SK-N-SH (cell line): Measurements from ENCODE around the gene PSMD1.

Source experiments
- POLR2AphosphoS5 ChIP-seq: IDR thresholded peaks from 2 replicates; pipeline ENCODE4 v1.6.1; 2012; ENCODE audit warnings: low read depth, low read length
- SIN3A ChIP-seq: IDR thresholded peaks from 2 replicates; pipeline ENCODE4 v1.6.1; 2012; ENCODE audit warnings: low read depth, mild to moderate bottlenecking, low read length, moderate library complexity, borderline replicate concordance
- TAF1 ChIP-seq: IDR thresholded peaks from 2 replicates; pipeline ENCODE4 v1.6.1; 2012; ENCODE audit warnings: low read depth, mild to moderate bottlenecking, low read length, moderate library complexity, borderline replicate concordance
- TF ChIP-seq, protein P1 (sequence below): fragments of 200-600 bp; sonication (generic); IDR thresholded peaks from 2 replicates; pipeline ENCODE4 v1.6.1; 2017; ENCODE audit warnings: antibody characterized with exemption, mild to moderate bottlenecking, moderate library complexity

DNA sequence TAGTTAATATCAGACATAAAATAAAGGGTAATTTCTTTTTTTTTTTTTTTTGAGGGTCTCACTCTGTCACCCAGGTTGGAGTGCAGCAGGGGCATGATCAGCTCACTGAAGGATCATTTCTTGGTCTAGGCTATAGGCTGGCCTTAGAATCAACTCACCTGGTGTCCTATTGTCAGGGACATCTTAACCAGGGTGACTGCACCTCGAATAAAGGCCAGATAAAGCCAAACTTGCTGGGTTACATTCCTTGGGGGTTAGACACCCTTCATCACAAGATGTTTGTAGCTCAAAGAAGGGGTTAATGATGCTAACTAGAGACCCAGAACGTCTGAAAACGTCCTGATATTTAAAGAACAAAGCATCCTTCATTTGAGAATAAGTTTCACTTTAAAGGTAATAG lies 42.8 kb upstream of the PSMD1 start:
- TF ChIP-seq, protein P1, sequence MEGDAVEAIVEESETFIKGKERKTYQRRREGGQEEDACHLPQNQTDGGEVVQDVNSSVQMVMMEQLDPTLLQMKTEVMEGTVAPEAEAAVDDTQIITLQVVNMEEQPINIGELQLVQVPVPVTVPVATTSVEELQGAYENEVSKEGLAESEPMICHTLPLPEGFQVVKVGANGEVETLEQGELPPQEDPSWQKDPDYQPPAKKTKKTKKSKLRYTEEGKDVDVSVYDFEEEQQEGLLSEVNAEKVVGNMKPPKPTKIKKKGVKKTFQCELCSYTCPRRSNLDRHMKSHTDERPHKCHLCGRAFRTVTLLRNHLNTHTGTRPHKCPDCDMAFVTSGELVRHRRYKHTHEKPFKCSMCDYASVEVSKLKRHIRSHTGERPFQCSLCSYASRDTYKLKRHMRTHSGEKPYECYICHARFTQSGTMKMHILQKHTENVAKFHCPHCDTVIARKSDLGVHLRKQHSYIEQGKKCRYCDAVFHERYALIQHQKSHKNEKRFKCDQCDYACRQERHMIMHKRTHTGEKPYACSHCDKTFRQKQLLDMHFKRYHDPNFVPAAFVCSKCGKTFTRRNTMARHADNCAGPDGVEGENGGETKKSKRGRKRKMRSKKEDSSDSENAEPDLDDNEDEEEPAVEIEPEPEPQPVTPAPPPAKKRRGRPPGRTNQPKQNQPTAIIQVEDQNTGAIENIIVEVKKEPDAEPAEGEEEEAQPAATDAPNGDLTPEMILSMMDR = no peak
- TF ChIP-seq POLR2AphosphoS5 = no peak
- TF ChIP-seq SIN3A = no peak
- no peak for TF ChIP-seq TAF1
